Measurements from ENCODE around the gene SFSWAP.
"Not testable (repeated sequence)": the region's sequence is repeated elsewhere in the genome, so short reads cannot be mapped to it uniquely, and the experiment has no call there.

Gene SFSWAP

GRCh38 chr12:131703161-131703560, 7.7 kb upstream of the SFSWAP start:
- no peak for DNase-seq (ENCODE audit: low spot score)

GRCh38 chr12:131704509-131704908, 6.4 kb upstream of the SFSWAP start:
- DNase-seq (ENCODE audit: low spot score) = no peak

- DNase-seq (ENCODE audit: low spot score) = not testable (repeated sequence)
Measured at GRCh38 chr12:131706709-131707108, 4.2 kb upstream of the SFSWAP start.

- DNase-seq (ENCODE audit: low spot score) = no peak
Measured at GRCh38 chr12:131709226-131709625, 1.7 kb upstream of the SFSWAP start.

GRCh38 chr12:131711551-131712205, 788 bp downstream of the SFSWAP start:
- DNase-seq (ENCODE audit: low spot score) = peak; percentile 39

GRCh38 chr12:131713349-131713748, 2.5 kb downstream of the SFSWAP start:
- DNase-seq (ENCODE audit: low spot score) = no peak

- DNase-seq (ENCODE audit: low spot score) = no peak
Measured at GRCh38 chr12:131714759-131715158, 3.9 kb downstream of the SFSWAP start.

GRCh38 chr12:131716282-131716681, 5.4 kb downstream of the SFSWAP start:
- DNase-seq (ENCODE audit: low spot score) = no peak

- no peak for DNase-seq (ENCODE audit: low spot score)
Measured at GRCh38 chr12:131720241-131720640, 9.4 kb downstream of the SFSWAP start.

GRCh38 chr12:131720921-131721320, 10.0 kb downstream of the SFSWAP start:
- no peak for DNase-seq (ENCODE audit: low spot score)

- DNase-seq (ENCODE audit: low spot score) = no peak
Measured at GRCh38 chr12:131721548-131721947, 10.7 kb downstream of the SFSWAP start.

GRCh38 chr12:131723532-131723931, 12.6 kb downstream of the SFSWAP start:
- DNase-seq (ENCODE audit: low spot score) = no peak

- no peak for DNase-seq (ENCODE audit: low spot score)
Measured at GRCh38 chr12:131724534-131724933, 13.6 kb downstream of the SFSWAP start.

GRCh38 chr12:131725503-131725902, 14.6 kb downstream of the SFSWAP start:
- DNase-seq (ENCODE audit: low spot score) = no peak

- no peak for DNase-seq (ENCODE audit: low spot score)
Measured at GRCh38 chr12:131728720-131729119, 17.8 kb downstream of the SFSWAP start.

GRCh38 chr12:131729254-131729955, 18.5 kb downstream of the SFSWAP start:
- no peak for DNase-seq (ENCODE audit: low spot score)

GRCh38 chr12:131732996-131733615, 22.2 kb downstream of the SFSWAP start:
- DNase-seq (ENCODE audit: low spot score) = no peak

GRCh38 chr12:131733874-131734273, 23.0 kb downstream of the SFSWAP start:
- DNase-seq (ENCODE audit: low spot score) = no peak

- no peak for DNase-seq (ENCODE audit: low spot score)
Measured at GRCh38 chr12:131734336-131735152, 23.7 kb downstream of the SFSWAP start.

GRCh38 chr12:131735153-131735456, 24.2 kb downstream of the SFSWAP start:
- DNase-seq (ENCODE audit: low spot score) = no peak

GRCh38 chr12:131735476-131736445, 24.9 kb downstream of the SFSWAP start:
- DNase-seq (ENCODE audit: low spot score) = no peak
